ENCODE results near the gene SGK2.
"Not testable (repeated sequence)": the region's sequence is repeated elsewhere in the genome, so short reads cannot be mapped to it uniquely, and the experiment has no call there.

SGK2 gene

GRCh38 chr20:43601960-43602359 lies 43.1 kb downstream of the SGK2 start:
- not testable (repeated sequence) for DNase-seq (ENCODE audit: low spot score)

DNA sequence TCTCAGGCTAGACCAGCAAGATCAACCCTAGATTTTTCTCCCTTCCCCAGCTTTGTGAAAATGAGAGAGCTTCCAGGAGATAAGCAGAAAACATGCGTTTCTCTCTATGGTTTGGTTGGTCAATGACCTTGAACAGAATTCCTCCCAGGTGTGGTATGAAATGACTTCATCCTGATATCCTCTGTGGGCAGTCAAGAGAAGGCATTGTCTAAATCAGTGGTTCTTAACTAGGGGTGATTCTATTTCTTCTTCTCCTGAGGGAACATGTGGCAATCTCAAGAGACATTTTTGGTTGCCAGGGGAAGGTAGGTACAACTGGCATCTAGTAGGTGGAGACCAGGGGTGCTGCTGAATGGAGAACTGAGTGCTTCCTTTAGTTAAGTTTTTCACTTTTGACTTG lies 44.3 kb downstream of the SGK2 start:
- DNase-seq (ENCODE audit: low spot score) = no peak

DNA sequence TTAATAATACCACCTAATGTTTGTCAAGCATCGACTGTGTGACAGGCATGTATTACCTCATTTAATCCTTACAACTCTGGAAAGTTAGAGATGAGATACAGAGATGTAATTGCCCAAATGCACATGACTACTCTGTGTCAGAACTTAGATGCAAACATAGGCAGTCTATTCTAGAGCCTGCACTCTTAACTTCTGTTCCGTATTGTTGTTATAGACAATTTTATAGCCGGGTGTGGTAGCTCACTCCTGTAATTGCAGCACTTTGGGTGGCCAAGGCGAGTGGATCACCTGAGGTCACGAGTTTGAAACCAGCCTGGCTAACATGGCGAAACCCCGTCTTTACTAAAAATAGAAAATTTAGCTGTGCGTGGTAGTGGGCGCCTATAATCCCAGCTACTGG lies 46.9 kb downstream of the SGK2 start:
- DNase-seq (ENCODE audit: low spot score) = no peak

- not testable (repeated sequence) for DNase-seq (ENCODE audit: low spot score)
Measured at GRCh38 chr20:43607278-43607677, 48.5 kb downstream of the SGK2 start.

GRCh38 chr20:43631598-43631997 lies 72.8 kb downstream of the SGK2 start:
- DNase-seq (ENCODE audit: low spot score) = no peak
